Activated CD4-positive, alpha-beta T cell treated with anti-CD3 and anti-CD28 coated beads, Interleukin-2, Interleukin-4, amounts not matched to agents 100 ng/mL and 50 ng/mL, durations not matched to agents 16 hours and 8 hours (primary cell): ENCODE data around the gene BEND2.
A peak's percentile ranks its signal among the peaks of the same experiment; 100 is the strongest.
"Not testable (repeated sequence)": the region's sequence is repeated elsewhere in the genome, so short reads cannot be mapped to it uniquely, and the experiment has no call there.

Experiments used
- DNase-seq: peaks from one replicate; pipeline ENCODE4 v3.0.0-alpha.2; 2020; ENCODE audit warnings: low spot score

BEND2 gene

GRCh38 chrX:18220786-18221185, at the start of gene BEND2:
Gene BEND2, minus strand, starts transcription at chrX:18220886. Its CDS starts 136 bp downstream, at chrX:18220750.
- no peak for DNase-seq

GRCh38 chrX:18255059-18255458, 34.4 kb upstream of the BEND2 start:
- DNase-seq = no peak

GRCh38 chrX:18252644-18253359, 32.1 kb upstream of the BEND2 start:
- DNase-seq = no peak

- DNase-seq = not testable (repeated sequence)
Measured at GRCh38 chrX:18229646-18230045, 9.0 kb upstream of the BEND2 start.

- DNase-seq = no peak
Measured at GRCh38 chrX:18228069-18228468, 7.4 kb upstream of the BEND2 start.

- DNase-seq = no peak
Measured at GRCh38 chrX:18227458-18227857, 6.8 kb upstream of the BEND2 start.

- DNase-seq = no peak
Measured at GRCh38 chrX:18210470-18210869, 10.2 kb downstream of the BEND2 start.

GRCh38 chrX:18206657-18207056, 14.0 kb downstream of the BEND2 start:
- no peak for DNase-seq

GRCh38 chrX:18203631-18204030, 17.1 kb downstream of the BEND2 start:
- no peak for DNase-seq

- no peak for DNase-seq
Measured at GRCh38 chrX:18194688-18195087, 26.0 kb downstream of the BEND2 start.

- DNase-seq = no peak
Measured at GRCh38 chrX:18179446-18179845, 41.2 kb downstream of the BEND2 start.

- DNase-seq = no peak
Measured at GRCh38 chrX:18174971-18175370, 45.7 kb downstream of the BEND2 start.

GRCh38 chrX:18174209-18174608, 46.5 kb downstream of the BEND2 start:
- DNase-seq = no peak

- DNase-seq = no peak
Measured at GRCh38 chrX:18173494-18174180, 47.0 kb downstream of the BEND2 start.

- no peak for DNase-seq
Measured at GRCh38 chrX:18172970-18173369, 47.7 kb downstream of the BEND2 start.

GRCh38 chrX:18170910-18171309, 49.8 kb downstream of the BEND2 start:
- no peak for DNase-seq

GRCh38 chrX:18166068-18166467, 54.6 kb downstream of the BEND2 start:
- DNase-seq = no peak

GRCh38 chrX:18160369-18160768, 60.3 kb downstream of the BEND2 start:
- no peak for DNase-seq

- no peak for DNase-seq
Measured at GRCh38 chrX:18158963-18159362, 61.7 kb downstream of the BEND2 start.

- DNase-seq = no peak
Measured at GRCh38 chrX:18151649-18152048, 69.0 kb downstream of the BEND2 start.

- no peak for DNase-seq
Measured at GRCh38 chrX:18151157-18151556, 69.5 kb downstream of the BEND2 start.

GRCh38 chrX:18149454-18149853, 71.2 kb downstream of the BEND2 start:
- no peak for DNase-seq

GRCh38 chrX:18146954-18147353, 73.7 kb downstream of the BEND2 start:
- peak; percentile 6 for DNase-seq

GRCh38 chrX:18146009-18146408, 74.7 kb downstream of the BEND2 start:
- DNase-seq = no peak
